Measurements from ENCODE around the gene PTPRO.

Gene PTPRO

DNA sequence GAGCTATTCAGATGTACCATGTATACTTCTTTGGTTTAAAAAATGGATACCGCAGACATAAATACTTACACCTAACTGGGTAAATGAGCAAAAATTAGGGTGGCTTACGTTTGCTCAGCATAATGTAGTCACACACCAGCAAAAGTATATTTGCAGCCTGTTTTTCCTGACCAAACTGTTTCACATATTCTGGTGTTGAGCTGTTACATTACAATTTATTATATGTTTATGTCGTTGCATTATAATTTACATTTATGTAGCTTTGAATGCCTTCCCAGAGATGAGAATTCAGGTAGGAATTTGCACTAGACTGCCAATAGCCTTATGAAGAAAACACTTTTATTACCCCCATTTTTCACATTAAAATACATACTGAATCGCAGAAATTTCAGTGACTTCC lies 183.3 kb downstream of the PTPRO start:
- H3K36me3 ChIP-seq (ENCODE audit: control insufficient read depth, low read length): no peaks in the 10 kb centered on the region
- H3K9me3 ChIP-seq (ENCODE audit: control insufficient read depth, insufficient read depth, low read length): no peaks in the 10 kb centered on the region
- H3K9me2 ChIP-seq (replicated peaks; ENCODE audit: control insufficient read depth, low read length): no peaks in the 10 kb centered on the region
- H3K4me1 ChIP-seq (ENCODE audit: control insufficient read depth, low read length): no peaks in the 10 kb centered on the region
- H3K27ac ChIP-seq (ENCODE audit: low read depth, low read length): no peak overlapping the region
- H3K4me3 ChIP-seq (ENCODE audit: low read length): no peak overlapping the region
- no peak for TF ChIP-seq EZH2phosphoT487 (IDR thresholded peaks at IDR 0.05; ENCODE audit: borderline replicate concordance, low read length)
- TF ChIP-seq, protein P1, sequence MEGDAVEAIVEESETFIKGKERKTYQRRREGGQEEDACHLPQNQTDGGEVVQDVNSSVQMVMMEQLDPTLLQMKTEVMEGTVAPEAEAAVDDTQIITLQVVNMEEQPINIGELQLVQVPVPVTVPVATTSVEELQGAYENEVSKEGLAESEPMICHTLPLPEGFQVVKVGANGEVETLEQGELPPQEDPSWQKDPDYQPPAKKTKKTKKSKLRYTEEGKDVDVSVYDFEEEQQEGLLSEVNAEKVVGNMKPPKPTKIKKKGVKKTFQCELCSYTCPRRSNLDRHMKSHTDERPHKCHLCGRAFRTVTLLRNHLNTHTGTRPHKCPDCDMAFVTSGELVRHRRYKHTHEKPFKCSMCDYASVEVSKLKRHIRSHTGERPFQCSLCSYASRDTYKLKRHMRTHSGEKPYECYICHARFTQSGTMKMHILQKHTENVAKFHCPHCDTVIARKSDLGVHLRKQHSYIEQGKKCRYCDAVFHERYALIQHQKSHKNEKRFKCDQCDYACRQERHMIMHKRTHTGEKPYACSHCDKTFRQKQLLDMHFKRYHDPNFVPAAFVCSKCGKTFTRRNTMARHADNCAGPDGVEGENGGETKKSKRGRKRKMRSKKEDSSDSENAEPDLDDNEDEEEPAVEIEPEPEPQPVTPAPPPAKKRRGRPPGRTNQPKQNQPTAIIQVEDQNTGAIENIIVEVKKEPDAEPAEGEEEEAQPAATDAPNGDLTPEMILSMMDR (IDR thresholded peaks at IDR 0.05; ENCODE audit: low read depth, low read length, poor library complexity, severe bottlenecking): no peak
- H3K27me3 ChIP-seq (ENCODE audit: control insufficient read depth, low read length): peaks cover 2% of the 10 kb centered on the region; the same call in 1 of the 2 replicates
- no peaks in the 10 kb centered on the region for H3F3A ChIP-seq (ENCODE audit: control insufficient read depth, insufficient read depth)
- no peaks in the 10 kb centered on the region for H4K20me1 ChIP-seq (ENCODE audit: control insufficient read depth, insufficient read depth, low read depth, low read length)
- H3K4me2 ChIP-seq (ENCODE audit: low read length): no peak overlapping the region
- no peaks in the 10 kb centered on the region for H3K79me2 ChIP-seq (ENCODE audit: control insufficient read depth, low read length)

DNA sequence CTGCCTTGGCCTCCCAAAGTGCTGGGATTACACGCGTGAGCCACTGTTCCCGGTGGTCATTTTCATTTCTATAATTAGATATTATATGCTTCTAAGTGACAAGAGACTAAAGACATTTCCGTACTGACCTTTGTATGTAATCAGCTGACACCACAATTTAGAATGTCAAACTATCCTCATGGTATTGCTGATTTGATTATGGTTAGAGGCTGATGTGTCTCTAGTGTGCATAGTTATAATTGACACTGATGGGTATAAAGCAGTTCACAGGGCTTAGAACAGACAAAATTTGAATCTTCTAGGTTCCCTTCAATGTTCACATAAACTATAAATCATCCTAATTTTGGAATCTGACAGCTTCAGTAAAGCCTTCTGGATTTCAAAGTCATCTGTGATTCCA lies 192.7 kb downstream of the PTPRO start:
- TF ChIP-seq, protein P1 (IDR thresholded peaks at IDR 0.05; ENCODE audit: low read depth, low read length, poor library complexity, severe bottlenecking): no peak
- TF ChIP-seq EZH2phosphoT487 (IDR thresholded peaks at IDR 0.05; ENCODE audit: borderline replicate concordance, low read length): no peak
- Histone ChIP-seq H3K27me3 (ENCODE audit: control insufficient read depth, low read length) (peaks cover under 1% of the 10 kb centered on the region; the same call in 1 of the 2 replicates), H3K79me2 (ENCODE audit: control insufficient read depth, low read length) (no peaks in the 10 kb centered on the region)

DNA sequence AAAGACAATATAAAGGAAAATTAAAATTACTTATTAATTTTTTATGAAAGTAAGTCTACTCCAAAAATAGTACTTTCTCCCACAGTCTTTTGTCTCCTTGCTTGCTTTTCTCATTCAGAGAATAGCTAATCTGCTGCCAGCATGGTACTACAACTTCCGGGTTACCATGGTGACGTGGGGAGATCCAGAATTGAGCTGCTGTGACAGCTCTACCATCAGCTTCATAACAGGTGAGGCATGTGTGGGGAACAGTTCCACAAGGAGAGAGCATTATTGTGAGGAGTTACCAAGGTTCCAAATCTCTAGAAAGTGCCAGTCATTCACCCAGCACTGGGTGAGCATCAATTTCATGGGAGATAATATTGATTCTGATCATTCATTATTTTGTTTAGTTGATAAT lies 197.8 kb downstream of the PTPRO start:
- no peaks in the 10 kb centered on the region for H3K4me1 ChIP-seq (ENCODE audit: control insufficient read depth, low read length)
- H3K27ac ChIP-seq (ENCODE audit: low read depth, low read length): no peak overlapping the region
- no peak for TF ChIP-seq EZH2phosphoT487 (IDR thresholded peaks at IDR 0.05; ENCODE audit: borderline replicate concordance, low read length)
- TF ChIP-seq, protein P1 (IDR thresholded peaks at IDR 0.05; ENCODE audit: low read depth, low read length, poor library complexity, severe bottlenecking): no peak
- peaks cover 13% of the 10 kb centered on the region; the same call in 1 of the 2 replicates for H3K27me3 ChIP-seq (ENCODE audit: control insufficient read depth, low read length)
- 0 out of 2 replicates have a peak, but pooled peaks cover 3% of the 10 kb centered on the region for H3F3A ChIP-seq (ENCODE audit: control insufficient read depth, insufficient read depth)
- no peaks in the 10 kb centered on the region for H3K9me3 ChIP-seq (ENCODE audit: control insufficient read depth, insufficient read depth, low read length)
- no peaks in the 10 kb centered on the region for H3K36me3 ChIP-seq (ENCODE audit: control insufficient read depth, low read length)
- H3K4me2 ChIP-seq (ENCODE audit: low read length): no peak overlapping the region
- H3K9me2 ChIP-seq (replicated peaks; ENCODE audit: control insufficient read depth, low read length): no peaks in the 10 kb centered on the region
- H3K79me2 ChIP-seq (ENCODE audit: control insufficient read depth, low read length): no peaks in the 10 kb centered on the region
- no peak overlapping the region for H3K4me3 ChIP-seq (ENCODE audit: low read length)
- H4K20me1 ChIP-seq (ENCODE audit: control insufficient read depth, insufficient read depth, low read depth, low read length): no peaks in the 10 kb centered on the region

More for the DNA sequence above, 192.7 kb downstream of the PTPRO start:
- Histone ChIP-seq H3K36me3 (ENCODE audit: control insufficient read depth, low read length) (no peaks in the 10 kb centered on the region), H3K9me2 (replicated peaks; ENCODE audit: control insufficient read depth, low read length) (no peaks in the 10 kb centered on the region), H3K4me3 (ENCODE audit: low read length) (no peak overlapping the region), H3K9me3 (ENCODE audit: control insufficient read depth, insufficient read depth, low read length) (no peaks in the 10 kb centered on the region), H3K27ac (ENCODE audit: low read depth, low read length) (no peak overlapping the region), H3K4me2 (ENCODE audit: low read length) (no peak overlapping the region), H3F3A (ENCODE audit: control insufficient read depth, insufficient read depth) (no peaks in the 10 kb centered on the region), H4K20me1 (ENCODE audit: control insufficient read depth, insufficient read depth, low read depth, low read length) (no peaks in the 10 kb centered on the region), H3K4me1 (ENCODE audit: control insufficient read depth, low read length) (no peaks in the 10 kb centered on the region)
